Jurkat, Clone E6-1 (cell line): ENCODE data around the gene FXYD6.

Experiments used
- DNase-seq: peaks from one replicate; pipeline ENCODE4 v3.0.0-alpha.2; 2011; ENCODE audit warnings: low read depth, low spot score
- H3K4me3 ChIP-seq: 2 replicates; pipeline ENCODE4 v1.5.1; 2011; ENCODE audit warnings: mild to moderate bottlenecking, low read length, control low read depth, moderate library complexity

FXYD6 gene

GRCh38 chr11:117836077-117836960 lies 40.1 kb downstream of the FXYD6 start:
- DNase-seq = no peak
- no peak overlapping the region for H3K4me3 ChIP-seq

GRCh38 chr11:117835576-117835975 lies 40.9 kb downstream of the FXYD6 start:
- no peak for DNase-seq
- no peak overlapping the region for H3K4me3 ChIP-seq

- H3K4me3 ChIP-seq = no peak overlapping the region
- DNase-seq = no peak
Measured at GRCh38 chr11:117834838-117835443, 41.5 kb downstream of the FXYD6 start.

- DNase-seq = no peak
- H3K4me3 ChIP-seq = no peak overlapping the region
Measured at GRCh38 chr11:117834068-117834810, 42.2 kb downstream of the FXYD6 start.

- H3K4me3 ChIP-seq = no peak overlapping the region
- no peak for DNase-seq
Measured at GRCh38 chr11:117833401-117833891, 43.0 kb downstream of the FXYD6 start.

- no peak for DNase-seq
Measured at GRCh38 chr11:117832511-117832910, 43.9 kb downstream of the FXYD6 start.

GRCh38 chr11:117831661-117832415 lies 44.6 kb downstream of the FXYD6 start:
- no peak for DNase-seq

More at GRCh38 chr11:117832511-117832910, 43.9 kb downstream of the FXYD6 start:
- H3K4me3 ChIP-seq = no peak overlapping the region

GRCh38 chr11:117830674-117831351 lies 45.6 kb downstream of the FXYD6 start:
- DNase-seq = no peak
- H3K4me3 ChIP-seq = no peak overlapping the region

More at GRCh38 chr11:117831661-117832415, 44.6 kb downstream of the FXYD6 start:
- H3K4me3 ChIP-seq = no peak overlapping the region

- H3K4me3 ChIP-seq = no peak overlapping the region
- no peak for DNase-seq
Measured at GRCh38 chr11:117830072-117830471, 46.4 kb downstream of the FXYD6 start.

GRCh38 chr11:117829369-117829725 lies 47.1 kb downstream of the FXYD6 start:
- DNase-seq = no peak
- no peak overlapping the region for H3K4me3 ChIP-seq

- H3K4me3 ChIP-seq = peak overlapping the region; percentile 48
- peak; percentile 92 for DNase-seq
Measured at GRCh38 chr11:117828611-117829368, 47.7 kb downstream of the FXYD6 start.

GRCh38 chr11:117827521-117828511 lies 48.6 kb downstream of the FXYD6 start:
- DNase-seq = peak; percentile 71
- H3K4me3 ChIP-seq = peak overlapping the region; percentile 48

GRCh38 chr11:117826832-117827231 lies 49.6 kb downstream of the FXYD6 start:
- no peak for DNase-seq
- H3K4me3 ChIP-seq = peak overlapping the region; percentile 11; the same call in 1 of the 2 replicates

GRCh38 chr11:117826190-117826570 lies 50.3 kb downstream of the FXYD6 start:
- DNase-seq = no peak
- H3K4me3 ChIP-seq = peak overlapping the region; percentile 2; the same call in 1 of the 2 replicates

- no peak for DNase-seq
- no peak overlapping the region; the same call in 1 of the 2 replicates for H3K4me3 ChIP-seq
Measured at GRCh38 chr11:117825538-117826189, 50.8 kb downstream of the FXYD6 start.
